ENCODE results near the gene KRTAP5-8.
"Not testable (repeated sequence)": the region's sequence is repeated elsewhere in the genome, so short reads cannot be mapped to it uniquely, and the experiment has no call there.

KRTAP5-8 gene

DNA sequence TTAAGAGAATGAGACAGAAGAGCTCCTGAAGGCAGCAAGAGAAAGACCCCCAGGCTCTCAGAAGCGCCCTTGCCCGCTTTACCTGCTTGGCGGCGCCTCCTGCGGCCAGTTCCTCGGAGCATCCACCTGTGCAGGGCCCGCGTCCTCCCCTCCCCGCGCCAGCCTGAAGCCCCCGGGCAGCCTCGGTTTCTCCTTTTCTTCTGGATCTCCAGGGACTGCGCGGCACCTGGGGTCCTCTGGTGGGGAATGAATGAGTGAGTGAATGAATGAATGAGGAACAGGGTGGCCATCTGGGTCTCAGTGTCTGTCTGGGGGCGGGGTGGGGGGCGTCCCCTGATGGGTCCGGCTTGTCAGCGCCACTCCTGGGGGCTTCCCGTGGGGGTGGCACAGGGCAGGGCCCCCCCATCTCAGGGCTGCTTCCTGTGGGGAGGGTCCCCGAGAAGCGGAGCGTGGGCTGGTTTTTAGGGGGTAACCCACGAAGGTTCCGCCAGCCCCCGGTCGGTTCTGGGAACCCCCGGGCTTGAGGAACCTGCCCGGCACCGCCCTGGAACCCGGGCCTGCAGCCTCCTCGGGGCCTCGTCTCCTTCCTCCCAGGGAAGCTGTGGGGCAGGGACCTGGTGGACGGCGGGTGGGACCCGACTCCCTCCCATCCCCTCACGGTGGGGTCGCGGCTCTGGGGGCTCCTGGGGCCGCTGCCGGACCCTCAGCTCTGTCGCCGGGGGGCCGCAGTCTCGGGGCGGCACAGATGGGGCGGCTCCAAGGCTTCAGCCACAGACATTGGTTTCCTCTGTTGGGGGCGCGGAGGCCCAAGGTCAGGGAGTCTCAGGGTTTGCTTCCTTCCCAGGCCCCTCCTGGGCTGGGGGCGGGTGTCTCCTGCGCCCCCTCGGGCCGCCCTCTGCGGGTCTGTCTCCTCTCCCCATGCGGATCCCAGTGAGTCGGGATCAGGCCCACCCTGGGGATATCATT lies 19.0 kb upstream of the KRTAP5-8 start:
- no peak for DNase-seq

DNA sequence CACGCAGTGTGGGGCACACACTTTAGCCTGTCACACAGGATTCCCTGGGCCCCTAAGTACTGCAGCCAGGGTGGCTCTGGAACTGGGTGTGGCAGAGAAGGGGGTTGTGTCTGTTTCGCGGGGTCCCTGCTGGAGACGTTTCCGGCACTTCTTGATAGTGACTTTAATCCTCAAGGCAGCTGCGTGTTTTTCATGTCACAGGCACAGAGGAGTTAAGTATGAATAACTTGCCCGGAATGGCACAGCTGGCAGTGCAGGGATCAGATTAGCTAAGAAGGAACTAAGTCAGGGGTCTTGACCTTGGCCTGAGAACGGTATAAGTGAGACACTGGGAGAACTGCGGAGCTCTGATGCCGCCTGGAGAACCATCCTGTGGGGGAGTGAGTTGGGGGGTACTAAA lies 18.3 kb upstream of the KRTAP5-8 start:
- DNase-seq: no peak

DNA sequence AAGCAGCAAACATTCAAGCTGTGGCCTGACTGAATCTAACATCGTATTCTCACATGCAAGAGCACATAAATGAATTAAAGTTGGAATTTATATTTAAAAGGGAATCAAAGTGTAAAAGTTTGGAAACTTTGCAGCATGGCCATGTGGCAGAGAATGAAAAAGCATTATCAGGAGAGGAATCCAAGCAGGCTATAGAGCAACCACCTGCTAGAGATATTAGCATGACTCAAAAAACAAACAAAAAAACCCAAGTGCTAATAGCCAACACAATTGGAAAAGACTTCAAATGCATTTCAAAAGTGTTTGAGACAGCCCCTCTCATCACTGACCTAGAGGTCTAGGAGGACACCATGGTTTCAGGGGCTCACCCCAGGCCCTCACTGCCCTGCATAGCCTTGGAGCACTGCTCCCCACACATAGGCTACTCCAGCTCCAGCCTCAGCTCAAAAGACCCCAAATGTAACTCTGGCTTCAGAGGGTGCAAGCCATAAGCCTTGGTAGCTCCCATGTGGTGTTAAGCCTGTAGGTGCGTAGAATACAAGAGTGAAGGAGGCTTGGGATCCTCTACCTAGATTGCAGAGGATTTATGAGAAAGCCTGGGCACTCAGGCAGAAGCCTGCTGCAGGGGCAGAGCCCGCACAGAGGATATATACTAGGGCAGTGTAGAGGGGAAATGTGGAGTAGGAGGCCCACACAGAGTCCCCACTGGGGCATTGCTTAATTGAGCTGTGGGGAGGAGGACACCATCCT lies 12.5 kb upstream of the KRTAP5-8 start:
- no peak for DNase-seq

DNA sequence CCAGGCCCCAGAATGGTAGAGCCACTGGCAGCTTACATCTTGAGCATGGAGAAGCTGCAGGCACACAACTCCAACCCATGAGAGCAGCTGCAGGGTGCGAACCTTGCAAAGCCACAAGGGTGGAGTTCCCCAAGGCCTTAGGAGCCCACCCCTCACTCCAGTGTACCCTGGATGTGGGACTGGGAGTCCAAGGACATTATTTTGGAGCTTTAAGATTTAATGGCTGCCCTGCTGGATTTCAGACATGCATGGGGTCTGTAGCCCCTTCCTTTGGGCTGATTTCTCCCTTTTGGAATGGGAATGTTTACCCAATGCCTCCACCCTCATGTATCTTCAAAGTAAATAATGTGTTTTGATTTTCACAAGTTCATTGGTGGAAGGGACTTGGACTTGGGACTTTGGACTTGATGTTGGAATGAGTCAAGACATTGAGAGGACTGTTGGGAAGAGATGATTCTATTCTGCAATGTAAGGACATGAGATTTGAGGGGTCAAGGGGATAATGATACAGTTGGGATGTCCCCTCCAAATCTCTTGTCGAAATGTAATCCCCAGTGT lies 11.8 kb upstream of the KRTAP5-8 start:
- DNase-seq: no peak

DNA sequence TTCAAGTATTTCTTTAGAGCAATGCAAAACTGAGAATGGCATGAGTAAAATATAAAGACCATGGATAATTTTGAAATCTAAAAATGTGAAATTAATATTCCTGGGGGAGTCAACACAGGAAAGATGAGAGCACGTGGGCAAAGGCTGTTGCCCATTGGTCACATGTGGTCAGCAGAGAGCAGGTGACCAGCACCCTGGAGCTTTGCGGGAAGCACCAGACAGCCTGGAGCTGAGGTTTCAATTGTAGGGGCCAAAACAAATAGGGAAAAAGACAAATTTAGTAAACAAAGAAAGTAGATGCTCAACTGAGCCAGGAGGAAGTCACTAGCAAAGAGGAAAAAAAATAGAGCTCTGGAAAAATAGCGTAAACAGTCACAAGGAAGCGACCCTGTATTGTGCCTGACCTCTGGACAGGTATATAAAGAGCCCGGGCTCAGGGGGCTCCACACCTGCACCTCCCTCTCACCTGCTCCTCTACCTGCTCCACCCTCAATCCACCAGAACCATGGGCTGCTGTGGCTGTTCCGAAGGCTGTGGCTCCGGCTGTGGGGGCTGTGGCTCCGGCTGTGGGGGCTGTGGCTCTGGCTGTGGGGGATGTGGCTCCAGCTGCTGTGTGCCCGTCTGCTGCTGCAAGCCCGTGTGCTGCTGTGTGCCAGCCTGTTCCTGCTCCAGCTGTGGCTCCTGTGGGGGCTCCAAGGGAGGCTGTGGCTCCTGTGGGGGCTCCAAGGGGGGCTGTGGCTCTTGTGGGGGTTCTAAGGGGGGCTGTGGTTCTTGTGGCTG lies 10.8 kb upstream of the KRTAP5-8 start, which contains the start of gene KRTAP5-7:
KRTAP5-7 (plus strand) TSS at position 472 of the 780 bp plus-strand sequence; CDS start at position 506, 34 bp downstream.
- DNase-seq: not testable (repeated sequence)

DNA sequence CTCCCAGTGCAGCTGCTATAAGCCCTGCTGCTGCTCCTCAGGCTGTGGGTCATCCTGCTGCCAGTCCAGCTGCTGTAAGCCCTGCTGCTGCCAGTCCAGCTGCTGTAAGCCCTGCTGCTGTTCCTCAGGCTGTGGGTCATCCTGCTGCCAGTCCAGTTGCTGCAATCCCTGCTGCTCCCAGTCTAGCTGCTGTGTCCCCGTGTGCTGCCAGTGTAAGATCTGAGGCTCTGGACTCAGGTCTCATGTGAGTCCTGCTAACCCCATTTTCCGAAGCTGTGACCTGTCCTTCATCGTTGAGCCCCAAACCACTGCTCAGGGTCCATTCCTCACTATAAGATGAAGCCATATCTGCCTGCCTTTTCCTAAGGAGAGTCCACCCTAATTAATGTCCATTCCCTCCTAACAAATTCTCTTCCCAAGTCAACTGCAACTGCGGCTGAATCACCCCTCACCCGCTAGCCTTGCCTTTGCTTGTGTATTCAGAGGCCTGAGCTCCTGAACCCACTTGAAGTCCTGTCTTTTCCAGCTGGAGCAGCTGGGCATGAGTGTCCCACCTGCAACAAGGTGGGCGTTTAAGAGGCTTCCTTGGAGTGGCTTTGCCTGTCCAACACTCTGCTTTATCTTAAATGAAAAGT lies 10.1 kb upstream of the KRTAP5-8 start:
- DNase-seq: no peak

DNA sequence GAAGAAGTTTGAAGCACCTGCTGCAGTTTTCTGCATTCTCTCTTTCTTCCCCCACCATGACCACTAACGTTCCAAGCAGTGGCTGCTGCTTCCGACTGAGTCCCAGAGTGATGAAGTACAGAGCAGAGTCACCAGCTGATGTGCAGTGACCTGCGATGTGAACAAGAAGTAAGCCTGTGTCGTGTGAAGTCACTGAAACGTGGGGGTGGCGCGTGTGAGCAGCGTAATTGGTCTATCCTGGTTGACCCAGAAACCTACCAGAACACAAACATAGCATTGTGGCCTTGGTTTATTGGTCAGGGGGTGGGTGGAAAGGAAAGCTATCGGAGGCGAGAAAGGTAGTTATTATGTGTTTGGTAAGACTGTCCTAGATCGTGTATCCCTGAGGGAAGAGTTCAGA lies 7.2 kb upstream of the KRTAP5-8 start:
- no peak for DNase-seq

DNA sequence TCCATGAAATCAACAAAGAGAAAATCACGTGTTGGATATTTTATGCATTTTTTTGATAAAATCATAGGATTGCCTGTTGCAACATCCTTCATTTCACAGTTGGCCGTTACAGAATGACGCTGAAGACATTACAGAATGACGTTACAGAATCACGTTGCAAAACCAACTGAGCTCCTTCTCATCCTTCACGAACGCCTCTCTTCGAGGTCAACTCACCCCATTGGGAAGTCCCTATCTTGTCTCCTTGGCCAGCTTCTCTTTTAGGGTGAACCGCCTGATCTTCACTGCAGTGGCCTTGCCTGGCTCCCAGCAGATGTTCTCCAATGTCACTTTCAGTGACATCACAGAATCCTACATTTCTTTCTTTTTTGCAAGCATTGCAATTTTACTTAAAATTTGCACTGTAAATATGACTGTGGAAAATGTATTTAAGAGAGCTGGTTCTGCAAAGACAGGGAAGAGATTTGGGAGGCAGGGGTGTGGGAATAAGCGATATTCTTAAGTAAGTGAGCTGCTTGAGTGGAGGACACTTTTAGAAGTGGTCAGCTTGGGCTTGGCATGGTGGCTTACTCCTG lies 5.7 kb upstream of the KRTAP5-8 start:
- DNase-seq: no peak

DNA sequence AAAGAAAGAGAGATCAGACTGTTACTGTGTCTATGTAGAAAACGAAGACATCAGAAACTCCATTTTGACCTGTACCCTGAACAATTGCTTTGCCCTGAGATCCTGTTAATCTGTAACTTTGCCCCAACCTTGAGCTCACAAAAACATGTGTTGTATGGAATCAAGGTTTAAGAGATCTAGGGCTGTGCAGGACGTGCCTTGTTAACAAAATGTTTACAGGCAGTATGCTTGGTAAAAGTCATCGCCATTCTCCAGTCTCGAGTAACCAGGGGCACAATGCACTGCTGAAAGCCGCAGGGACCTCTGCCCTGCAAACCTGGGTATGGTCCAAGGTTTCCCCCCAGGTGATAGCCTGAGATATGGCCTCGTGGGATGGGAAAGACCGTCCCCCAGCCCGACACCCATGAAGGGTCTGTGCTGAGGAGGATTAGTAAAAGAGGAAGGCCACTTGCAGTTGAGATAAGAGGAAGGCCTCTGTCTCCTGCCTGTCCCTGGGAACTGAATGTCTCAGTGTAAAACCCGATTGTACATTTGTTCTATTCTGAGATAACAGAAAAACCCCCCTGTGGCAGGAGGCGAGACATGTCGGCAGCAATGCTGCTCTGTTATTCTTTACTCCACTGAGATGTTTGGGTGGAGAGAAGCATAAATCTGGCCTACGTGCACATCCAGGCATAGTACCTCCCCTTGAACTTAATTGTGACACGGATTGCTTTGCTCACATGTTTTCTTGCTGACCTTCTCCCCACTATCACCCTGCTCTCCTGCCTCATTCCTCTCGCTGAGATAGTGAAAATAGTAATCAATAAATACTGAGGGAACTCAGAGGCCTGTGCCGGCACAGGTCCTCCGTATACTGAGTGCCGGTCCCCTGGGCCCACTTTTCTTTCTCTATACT lies 2.9 kb upstream of the KRTAP5-8 start:
- peak; percentile 57 for DNase-seq

DNA sequence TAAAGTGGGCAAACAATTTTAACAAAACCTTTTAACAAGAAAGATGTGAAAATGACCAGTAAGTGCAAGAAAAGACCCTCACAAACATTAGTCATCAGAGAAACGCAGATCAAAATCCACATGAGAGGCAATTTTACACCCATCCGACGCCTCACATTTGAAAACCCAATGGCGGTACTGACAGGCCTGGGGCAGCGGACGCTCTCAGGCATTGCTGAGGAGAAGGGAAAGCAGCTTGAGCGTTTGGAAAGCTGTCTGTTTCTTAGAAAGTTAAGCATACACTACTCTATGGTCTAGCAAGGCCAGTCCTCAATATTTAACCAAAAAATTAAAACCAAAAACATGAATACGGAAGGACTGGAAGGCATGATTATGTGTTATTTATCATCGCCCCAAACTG lies 2.0 kb upstream of the KRTAP5-8 start:
- DNase-seq: no peak

DNA sequence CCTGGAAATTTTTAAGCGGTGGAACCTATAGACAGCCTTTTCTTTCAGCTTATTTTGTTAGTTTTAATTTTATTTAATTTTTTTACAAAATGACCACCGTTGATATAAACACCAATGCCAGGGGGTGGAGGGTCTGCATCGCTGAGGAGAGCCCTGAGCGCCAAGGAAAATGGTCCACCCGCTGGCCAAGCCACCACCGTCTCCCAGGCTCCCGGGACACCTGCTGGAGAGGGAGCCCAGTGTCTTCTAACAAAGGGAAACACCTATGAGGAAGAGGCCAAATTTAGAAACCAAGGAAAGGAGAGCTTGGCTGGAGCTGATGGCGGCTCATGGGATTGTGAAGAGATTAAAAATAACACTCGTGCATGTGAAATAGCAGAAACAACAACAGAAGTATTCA lies 288 bp upstream of the KRTAP5-8 start:
- no peak for DNase-seq

DNA sequence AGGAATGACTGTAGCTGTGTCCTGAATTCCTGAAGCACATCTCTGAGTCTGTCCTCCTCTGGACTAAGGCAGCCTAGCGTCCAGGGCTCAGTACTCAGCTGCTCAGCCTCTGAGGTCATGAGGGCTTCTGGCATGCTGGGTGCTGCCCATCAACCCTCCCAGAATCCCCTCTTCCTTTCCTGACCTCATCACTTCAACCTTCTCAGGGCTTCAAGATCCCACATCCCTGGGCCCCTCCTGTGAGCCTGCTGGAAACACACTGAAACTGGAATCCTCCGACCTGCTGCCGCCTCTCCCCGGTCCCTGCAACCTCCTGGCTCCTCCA lies 803 bp downstream of the KRTAP5-8 start:
- DNase-seq: no peak

DNA sequence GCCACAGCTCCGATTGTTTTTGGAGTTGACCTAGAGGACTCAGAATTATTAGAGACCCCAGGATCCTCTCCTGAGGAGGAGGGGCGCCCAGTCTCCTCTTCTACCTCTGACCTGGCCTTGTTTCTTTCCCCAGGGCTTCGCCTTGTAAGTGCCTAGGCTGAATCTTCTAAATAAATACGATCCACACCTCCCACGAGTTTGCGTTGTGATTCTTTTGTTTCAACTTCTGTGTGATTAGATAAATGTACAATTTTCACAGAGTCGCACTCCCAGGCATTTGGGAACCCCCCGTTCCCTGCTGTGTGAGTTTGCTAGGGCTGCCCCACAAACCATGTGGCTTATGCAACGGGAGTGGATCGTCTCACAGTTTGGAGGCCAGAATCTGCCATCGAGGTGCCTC lies 1.2 kb downstream of the KRTAP5-8 start:
- DNase-seq: no peak

DNA sequence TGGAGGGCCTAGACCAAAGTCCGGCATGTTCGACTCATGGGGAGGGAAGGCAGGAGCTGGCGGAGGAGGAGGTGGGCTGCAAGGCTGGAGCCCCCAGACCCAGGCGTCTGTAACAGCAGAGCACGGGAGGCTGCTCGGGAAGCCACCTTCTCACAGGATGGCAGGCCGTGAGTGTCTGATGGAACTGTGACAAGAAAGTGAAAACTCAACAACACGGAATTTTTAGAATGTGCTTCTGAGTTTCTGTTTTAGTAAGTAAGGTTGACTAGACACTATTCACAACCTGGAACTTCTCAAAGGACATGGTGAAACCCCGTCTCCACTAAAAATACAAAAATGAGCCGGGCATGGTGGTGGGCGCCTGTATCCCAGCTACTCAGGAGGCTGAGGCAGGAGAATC lies 2.1 kb downstream of the KRTAP5-8 start:
- DNase-seq: not testable (repeated sequence)

DNA sequence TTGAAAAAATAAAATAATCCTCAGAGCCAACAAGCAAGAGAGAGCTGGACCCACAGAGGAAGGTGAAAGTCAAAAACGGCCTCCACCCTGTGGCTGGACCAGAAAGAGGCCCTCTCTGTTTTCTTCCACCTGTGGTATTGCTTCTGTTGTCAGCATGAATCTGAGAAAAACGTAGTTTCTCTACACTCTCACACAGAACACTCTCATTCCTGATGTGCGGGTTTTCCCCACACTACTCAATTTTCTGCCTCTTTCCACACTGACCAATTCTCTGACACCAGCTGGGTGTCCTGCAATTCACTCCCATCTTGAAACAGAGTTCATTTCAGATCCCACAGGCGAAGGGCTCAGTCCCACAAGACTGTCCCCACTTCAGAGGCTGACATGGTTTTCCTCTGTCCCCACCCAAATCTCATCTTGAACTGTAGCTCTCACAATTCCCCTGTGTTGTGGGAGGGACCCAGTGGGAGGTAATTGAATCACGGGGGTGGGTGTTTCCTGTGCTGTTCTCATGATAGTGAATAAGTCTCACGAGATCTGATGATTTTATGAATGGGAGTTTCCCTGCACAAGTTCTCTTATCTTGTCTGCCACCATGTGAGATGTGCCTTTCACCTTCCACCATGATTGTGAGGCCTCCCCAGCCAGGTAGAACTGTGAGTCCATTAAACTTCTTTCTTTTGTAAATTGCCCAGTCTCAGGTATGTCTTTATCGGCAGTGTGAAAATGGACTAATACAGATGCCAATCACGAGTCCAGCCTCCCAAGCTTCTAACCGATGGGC lies 2.9 kb downstream of the KRTAP5-8 start:
- DNase-seq: not testable (repeated sequence)

DNA sequence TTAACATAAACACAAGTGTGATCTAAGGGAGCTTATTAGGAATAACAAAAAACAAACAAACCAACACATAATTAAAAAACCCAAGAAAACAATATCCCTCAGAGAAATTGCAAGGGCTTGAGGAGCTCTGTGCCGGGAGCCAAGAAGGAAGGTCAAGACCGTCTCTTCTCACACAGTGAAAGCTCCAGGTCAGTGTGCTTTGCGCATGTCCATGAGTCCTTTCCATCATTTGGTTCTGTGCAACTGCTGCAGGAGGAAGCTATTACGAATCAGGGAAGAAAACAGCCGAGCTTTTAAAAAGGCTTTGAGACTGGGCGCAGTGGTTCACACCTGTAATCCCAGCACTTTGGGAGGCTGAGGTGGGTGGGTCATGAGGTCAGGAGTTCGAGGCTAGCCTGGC lies 4.6 kb downstream of the KRTAP5-8 start:
- DNase-seq: no peak

DNA sequence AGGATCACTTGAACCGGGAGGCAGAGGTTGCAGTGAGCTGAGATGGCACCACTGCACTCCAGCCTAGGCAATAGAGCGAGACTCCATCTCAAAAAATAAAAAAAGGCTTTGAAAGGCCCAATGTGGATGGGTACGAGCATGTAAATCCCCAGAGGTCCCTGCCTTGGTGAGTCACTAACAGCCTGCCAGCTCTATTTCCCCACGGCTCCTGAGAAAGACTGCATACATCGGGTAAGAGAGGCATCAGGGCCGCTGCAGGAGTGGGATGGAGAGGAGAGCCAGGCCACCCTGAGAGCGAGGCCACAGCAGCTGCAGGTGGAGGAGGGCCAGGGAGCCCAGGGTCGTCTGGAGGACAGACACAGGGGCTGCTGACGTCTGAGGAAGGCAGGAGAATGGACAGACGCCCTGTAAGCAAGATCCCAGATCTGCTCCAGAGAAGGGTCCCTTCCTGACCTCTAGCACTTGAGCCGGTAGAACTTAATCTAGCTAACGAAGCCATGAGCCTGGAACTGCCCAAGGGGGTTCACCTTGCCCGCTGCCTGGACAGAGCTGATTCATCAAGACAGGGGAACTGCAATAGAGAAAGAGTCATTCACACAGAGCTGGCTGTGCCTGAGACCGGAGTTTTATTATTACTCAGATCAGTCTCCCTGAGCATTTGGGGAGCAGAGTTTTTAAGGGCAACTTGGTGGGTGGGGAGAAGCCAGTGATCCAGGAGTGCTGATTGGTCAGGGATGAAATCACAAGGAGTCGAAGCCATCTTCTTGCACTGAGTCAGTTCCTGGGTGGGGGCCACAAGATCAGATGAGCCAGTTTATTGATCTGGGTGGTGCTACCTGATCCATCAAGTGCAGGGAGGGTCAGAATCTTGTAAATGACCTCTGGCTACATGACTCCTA lies 5.3 kb downstream of the KRTAP5-8 start:
- DNase-seq: no peak

DNA sequence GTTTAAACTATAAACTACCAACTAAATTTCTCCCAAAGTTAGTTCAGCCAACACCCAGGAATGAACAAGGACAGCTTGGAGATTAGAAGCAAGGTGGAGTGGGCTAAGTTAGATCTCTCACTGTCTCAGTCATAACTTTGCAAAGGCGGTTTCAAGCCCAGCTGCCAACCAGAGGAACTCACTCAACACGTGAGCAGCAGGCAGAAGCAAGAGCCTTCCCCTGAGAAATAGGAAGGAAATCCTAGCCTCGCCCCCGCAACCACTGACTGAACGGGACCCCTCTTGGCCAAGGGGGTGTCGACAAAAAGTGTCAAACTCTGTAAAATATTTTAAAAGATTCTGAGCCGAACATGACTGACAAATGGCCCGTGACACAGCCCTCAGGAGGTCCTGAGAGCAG lies 6.0 kb downstream of the KRTAP5-8 start:
- peak; percentile 48 for DNase-seq

Data from OCI-M1 (cell line).